Loucy (cell line): ENCODE results near the gene KLHDC4.

Experiments used
- H2AFZ ChIP-seq: fragments of 200-600 bp; sonication (generic); 2 replicates; pipeline ENCODE4 v1.6.0; 2016; ENCODE audit warnings: antibody characterized with exemption, mild to moderate bottlenecking, low read length, moderate library complexity
- H3F3A ChIP-seq: fragments of 200-600 bp; 2 replicates; pipeline ENCODE4 v1.6.0; 2016; ENCODE audit warnings: antibody characterized with exemption, low read depth, mild to moderate bottlenecking
- H3K27me3 ChIP-seq: fragments of 200-600 bp; sonication (generic); 2 replicates; pipeline ENCODE4 v1.6.1; 2014; ENCODE audit warnings: low read length, mild to moderate bottlenecking; ENCODE audit not compliant: insufficient read depth, poor library complexity, severe bottlenecking
- H3K36me3 ChIP-seq: fragments of 200-600 bp; sonication (generic); 2 replicates; pipeline ENCODE4 v1.6.1; 2016; ENCODE audit warnings: low read length; ENCODE audit not compliant: insufficient read depth
- H3K4me1 ChIP-seq: fragments of 200-600 bp; sonication (generic); 2 replicates; pipeline ENCODE4 v1.5.1; 2014; ENCODE audit warnings: low read length, mild to moderate bottlenecking; ENCODE audit not compliant: insufficient read depth, poor library complexity, severe bottlenecking
- H3K4me2 ChIP-seq: fragments of 200-600 bp; sonication (generic); 2 replicates; pipeline ENCODE4 v1.6.0; 2014; ENCODE audit warnings: antibody characterized with exemption, low read length, low read depth, mild to moderate bottlenecking; ENCODE audit not compliant: poor library complexity, severe bottlenecking
- H3K4me3 ChIP-seq: fragments of 200-600 bp; sonication (generic); 2 replicates; pipeline ENCODE4 v1.5.1; 2014; ENCODE audit warnings: low read length, mild to moderate bottlenecking, mixed read lengths; ENCODE audit not compliant: poor library complexity, severe bottlenecking
- H3K79me2 ChIP-seq: fragments of 200-600 bp; sonication (generic); 2 replicates; pipeline ENCODE4 v1.6.1; 2014; ENCODE audit warnings: low read length; ENCODE audit not compliant: insufficient read depth
- H3K9ac ChIP-seq: fragments of 200-600 bp; sonication (generic); 2 replicates; pipeline ENCODE4 v1.6.0; 2014; ENCODE audit warnings: mild to moderate bottlenecking, low read depth, low read length, moderate library complexity; ENCODE audit not compliant: poor library complexity, severe bottlenecking
- H3K9me2 ChIP-seq: fragments of 200-600 bp; sonication (generic); replicated peaks from 2 replicates; pipeline ENCODE4 v1.6.1; 2016; ENCODE audit warnings: low read depth, low read length, mixed read lengths
- H3K9me3 ChIP-seq: fragments of 200-600 bp; sonication (generic); 2 replicates; pipeline ENCODE4 v1.6.1; 2014; ENCODE audit warnings: mild to moderate bottlenecking, antibody characterized with exemption, low read length, low read depth; ENCODE audit not compliant: insufficient read depth
- H4K20me1 ChIP-seq: fragments of 200-600 bp; sonication (generic); 2 replicates; pipeline ENCODE4 v1.6.0; 2014; ENCODE audit warnings: antibody characterized with exemption, low read length, mild to moderate bottlenecking; ENCODE audit not compliant: insufficient read depth, poor library complexity, severe bottlenecking
- CTCF ChIP-seq: fragments of 200-600 bp; sonication (generic); conservative IDR thresholded peaks from 2 replicates; pipeline ENCODE4 v1.5.1; 2014; ENCODE audit warnings: mild to moderate bottlenecking, antibody characterized with exemption, low read length
- EZH2phosphoT487 ChIP-seq: fragments of 200-600 bp; IDR thresholded peaks from 2 replicates; pipeline ENCODE4 v1.6.1; 2018; ENCODE audit warnings: antibody characterized with exemption, mild to moderate bottlenecking, moderate library complexity, borderline replicate concordance

The KLHDC4 gene

GRCh38 chr16:87809150-87809902, 43.5 kb upstream of the KLHDC4 start:
- H3K36me3 ChIP-seq: no peaks in the 10 kb centered on the region
- no peak overlapping the region for H3K4me3 ChIP-seq
- TF ChIP-seq CTCF: no peak
- TF ChIP-seq EZH2phosphoT487: no peak
- H3K9ac ChIP-seq: no peak overlapping the region
- H3K27me3 ChIP-seq: no peaks in the 10 kb centered on the region
- H3K9me3 ChIP-seq: no peaks in the 10 kb centered on the region
- no peaks in the 10 kb centered on the region for H3K9me2 ChIP-seq
- no peaks in the 10 kb centered on the region for H4K20me1 ChIP-seq
- no peaks in the 10 kb centered on the region for H3F3A ChIP-seq
- peaks cover 5% of the 10 kb centered on the region for H3K4me1 ChIP-seq
- H2AFZ ChIP-seq: no peak overlapping the region
- H3K4me2 ChIP-seq: no peak overlapping the region
- no peaks in the 10 kb centered on the region for H3K79me2 ChIP-seq

DNA sequence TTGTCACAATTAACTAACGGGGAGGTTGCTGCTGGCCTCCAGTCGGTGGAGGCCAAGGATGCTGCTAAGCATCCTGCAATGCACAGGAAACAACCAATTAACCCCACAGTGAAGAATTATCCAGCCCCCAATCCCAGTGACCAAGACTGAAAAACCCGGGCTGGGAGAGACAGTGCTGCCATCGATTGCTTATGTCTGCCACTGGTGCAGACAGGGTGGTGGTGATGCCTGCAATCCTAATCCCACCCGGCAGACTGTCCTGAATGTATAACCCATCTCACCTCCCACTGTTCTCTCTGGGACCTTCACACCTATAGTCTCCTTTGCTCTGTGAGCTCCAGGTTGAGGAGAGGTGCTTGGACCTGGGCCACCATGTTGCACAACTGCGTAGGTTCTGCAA, 42.3 kb upstream of the KLHDC4 start:
- Histone ChIP-seq H3F3A (no peaks in the 10 kb centered on the region), H3K4me3 (no peak overlapping the region), H2AFZ (no peak overlapping the region), H3K9ac (no peak overlapping the region), H3K79me2 (no peaks in the 10 kb centered on the region), H3K4me2 (no peak overlapping the region), H4K20me1 (no peaks in the 10 kb centered on the region), H3K36me3 (no peaks in the 10 kb centered on the region), H3K9me2 (no peaks in the 10 kb centered on the region), H3K4me1 (peaks cover 5% of the 10 kb centered on the region), H3K27me3 (no peaks in the 10 kb centered on the region), H3K9me3 (no peaks in the 10 kb centered on the region)
- TF ChIP-seq EZH2phosphoT487: no peak
- no peak for TF ChIP-seq CTCF

DNA sequence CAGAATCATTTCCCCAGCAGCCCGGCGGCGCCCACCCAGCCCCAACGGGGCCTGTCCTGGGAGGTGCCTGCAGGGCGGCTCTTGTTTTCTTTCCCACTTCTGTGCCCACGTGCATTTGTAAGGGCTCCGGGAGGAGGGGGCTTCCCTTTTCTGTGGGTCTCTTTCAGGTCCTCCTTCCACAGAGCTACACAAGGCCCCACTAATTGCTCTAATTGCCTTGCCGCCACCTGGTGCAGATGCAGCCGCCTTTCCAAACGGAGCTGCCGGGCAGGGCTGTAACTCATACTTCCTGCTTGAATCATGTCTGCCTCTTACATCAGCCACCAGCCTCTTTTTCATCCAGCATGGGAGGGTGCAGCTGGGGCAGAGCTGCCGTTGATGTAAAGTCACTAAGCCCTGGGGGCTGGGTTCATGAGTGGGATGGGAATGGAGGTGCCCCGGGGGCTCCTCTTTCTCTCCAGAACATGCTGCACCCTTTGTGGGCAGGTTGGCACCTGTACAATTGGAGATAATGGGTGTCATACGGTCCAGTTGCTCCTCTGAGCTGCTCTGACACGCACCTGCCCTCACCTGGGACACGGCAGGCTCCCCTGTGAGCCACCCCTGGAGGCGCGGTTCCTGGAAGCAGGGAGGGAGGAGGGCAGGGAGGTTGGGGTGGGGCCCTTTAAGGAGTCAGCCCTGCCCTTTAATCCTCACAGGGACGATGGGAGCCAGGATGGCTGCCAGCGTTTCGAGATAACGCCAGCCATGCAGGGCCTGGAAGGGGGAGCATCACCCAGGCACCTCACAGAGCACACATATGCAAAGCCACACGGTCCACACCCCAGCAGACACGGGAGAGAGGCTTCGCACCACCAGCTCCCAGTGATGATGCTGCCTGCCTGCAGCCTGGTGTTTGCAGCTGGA, 41.1 kb upstream of the KLHDC4 start:
- no peak overlapping the region for H3K4me3 ChIP-seq
- no peak overlapping the region for H3K9ac ChIP-seq
- H4K20me1 ChIP-seq: no peaks in the 10 kb centered on the region
- no peaks in the 10 kb centered on the region for H3F3A ChIP-seq
- no peaks in the 10 kb centered on the region for H3K79me2 ChIP-seq
- no peak overlapping the region for H3K4me2 ChIP-seq
- no peak overlapping the region for H2AFZ ChIP-seq
- TF ChIP-seq CTCF (no peak), EZH2phosphoT487 (no peak)
- H3K9me2 ChIP-seq: no peaks in the 10 kb centered on the region
- no peaks in the 10 kb centered on the region for H3K27me3 ChIP-seq
- H3K9me3 ChIP-seq: no peaks in the 10 kb centered on the region
- peaks cover 8% of the 10 kb centered on the region for H3K4me1 ChIP-seq
- H3K36me3 ChIP-seq: no peaks in the 10 kb centered on the region
